Globus pallidus (tissue), 1 donor: ENCODE results near the gene GLYATL2.

Source experiments
- DNase-seq: peaks from one replicate; pipeline ENCODE4 v3.0.0-alpha.2; 2015; ENCODE audit warnings: low spot score

The GLYATL2 gene

GRCh38 chr11:58844361-58845005 lies at the start of gene GLYATL2:
Gene GLYATL2 (minus strand): TSS chr11:58844704. CDS start chr11:58839612, 5,092 bp downstream.
- DNase-seq, result no peak

DNA sequence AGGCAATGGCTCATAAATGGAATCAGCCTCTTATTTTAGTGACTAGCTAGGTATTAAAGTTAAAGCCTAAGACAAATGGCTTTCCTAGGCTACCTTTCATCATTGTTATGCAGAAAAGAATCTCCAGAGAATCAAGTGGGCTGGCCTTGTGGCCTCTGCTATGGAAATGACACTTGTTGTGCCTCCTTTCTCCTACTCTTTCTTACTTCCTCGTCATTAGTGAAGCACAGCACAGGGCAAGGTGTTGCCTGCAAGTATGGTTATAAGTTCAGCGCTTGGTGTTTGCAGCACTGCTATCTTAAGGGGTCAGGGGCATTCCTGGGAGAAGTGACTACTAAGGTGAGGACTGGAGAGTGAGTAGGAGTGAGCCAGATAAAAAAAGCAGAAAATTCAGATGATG lies 49.4 kb upstream of the GLYATL2 start:
- no peak for DNase-seq

- DNase-seq, result no peak
Observed at GRCh38 chr11:58888579-58888978, 44.1 kb upstream of the GLYATL2 start.

GRCh38 chr11:58887452-58887851 lies 42.9 kb upstream of the GLYATL2 start:
- no peak for DNase-seq

- DNase-seq, result no peak
Observed at GRCh38 chr11:58880625-58881024, 36.1 kb upstream of the GLYATL2 start.

DNA sequence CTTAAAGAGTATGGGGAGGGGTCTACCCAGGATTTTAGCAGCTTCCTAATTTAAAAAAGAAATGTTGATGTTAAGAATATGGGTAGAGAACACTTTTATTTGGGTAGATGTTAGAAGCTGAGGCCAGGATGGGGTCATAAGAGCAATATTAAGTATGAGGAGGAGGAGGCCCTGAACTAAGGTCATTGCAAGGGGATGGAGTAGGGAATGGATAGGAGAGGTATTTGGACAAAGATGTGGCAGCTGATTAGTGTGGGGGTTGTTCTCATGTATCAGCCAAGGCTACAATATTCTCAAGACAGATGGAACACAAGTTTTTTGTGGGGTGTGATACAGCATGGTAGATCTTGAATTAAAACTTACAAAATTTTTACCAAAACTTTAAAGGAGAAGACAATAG lies 35.7 kb upstream of the GLYATL2 start:
- no peak for DNase-seq

DNA sequence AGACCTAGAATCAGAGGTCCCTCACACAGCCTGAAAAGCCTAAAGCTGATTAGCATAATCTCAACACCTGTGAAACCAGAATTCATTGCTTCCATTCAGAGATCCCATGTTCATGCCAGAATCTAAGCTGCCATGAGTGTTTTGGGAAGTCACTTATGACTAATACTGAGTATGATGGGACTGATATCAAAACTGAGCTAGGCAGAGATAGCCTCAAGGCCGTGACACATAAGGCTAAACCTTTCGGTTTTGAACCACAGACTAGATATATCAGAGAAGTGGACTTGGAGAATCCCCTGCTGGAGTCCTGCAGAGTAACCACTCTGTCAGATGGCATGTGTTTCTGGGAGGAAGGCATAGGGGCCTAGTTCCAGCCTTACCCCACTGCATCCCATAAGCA lies 23.1 kb upstream of the GLYATL2 start:
- no peak for DNase-seq

DNA sequence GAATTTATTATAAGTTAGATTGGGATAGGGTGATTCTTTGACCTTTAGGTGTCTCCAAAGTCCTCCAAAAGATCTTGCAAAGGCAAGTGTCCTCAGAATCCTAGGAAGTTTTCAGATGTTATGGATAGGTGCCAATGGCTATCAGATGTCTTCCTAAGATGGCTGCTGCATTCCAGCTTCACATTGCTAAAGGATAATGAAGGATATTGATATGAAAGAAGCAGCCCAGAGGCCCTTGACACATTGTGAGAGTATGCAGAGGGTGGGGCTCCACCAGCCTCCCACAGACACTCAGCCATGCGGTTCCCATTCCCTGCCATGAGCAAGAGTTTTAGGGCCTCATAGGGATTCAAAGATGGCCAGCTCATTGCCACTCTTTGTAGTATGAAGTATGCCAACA lies 22.3 kb upstream of the GLYATL2 start:
- DNase-seq, result no peak

GRCh38 chr11:58864335-58864734 lies 19.8 kb upstream of the GLYATL2 start:
- no peak for DNase-seq

DNA sequence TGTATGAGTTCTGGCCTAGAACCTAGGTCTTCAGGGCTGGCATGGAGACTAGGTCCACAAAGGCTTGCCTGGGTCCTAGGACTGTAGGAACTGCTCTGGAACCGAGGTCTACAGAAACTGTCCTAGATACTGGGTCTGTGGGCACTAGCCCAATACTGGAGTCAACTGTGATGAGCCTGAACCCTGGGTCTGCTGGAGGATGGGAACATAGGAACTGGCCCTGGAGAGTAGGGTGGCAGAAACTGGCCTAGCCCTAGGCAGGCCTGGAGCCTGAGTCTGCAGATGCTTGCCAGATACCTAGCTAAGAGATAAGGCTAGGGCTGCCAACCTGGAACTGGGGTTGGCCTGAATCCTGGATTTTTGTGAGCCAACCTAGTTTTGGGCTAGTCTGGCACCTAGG lies 19.2 kb upstream of the GLYATL2 start:
- DNase-seq, result no peak

- DNase-seq, result no peak
Observed at GRCh38 chr11:58861533-58861932, 17.0 kb upstream of the GLYATL2 start.

DNA sequence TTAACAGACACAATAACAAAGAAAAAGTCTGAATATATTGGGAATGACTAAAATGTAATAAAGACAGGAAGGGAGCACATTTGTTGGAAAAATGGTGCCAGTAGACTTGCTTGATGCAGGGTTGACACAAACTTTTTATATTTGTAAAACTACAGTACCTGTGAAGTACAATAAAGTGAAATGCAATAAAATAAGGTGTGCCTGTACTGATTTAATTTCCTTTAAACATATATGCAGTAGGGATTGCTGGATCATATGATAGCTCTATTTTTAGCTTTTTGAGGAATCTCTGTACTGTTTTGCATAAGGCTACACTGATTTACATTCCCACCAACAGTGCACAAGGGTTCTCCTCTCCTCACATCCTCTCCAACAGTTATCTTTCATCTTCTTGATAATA lies 12.3 kb upstream of the GLYATL2 start:
- no peak for DNase-seq

GRCh38 chr11:58845386-58845785 lies 882 bp upstream of the GLYATL2 start:
- DNase-seq, result no peak

GRCh38 chr11:58837707-58838388 lies 6.7 kb downstream of the GLYATL2 start:
- no peak for DNase-seq

- DNase-seq, result no peak
Observed at GRCh38 chr11:58832056-58832645, 12.4 kb downstream of the GLYATL2 start.

DNA sequence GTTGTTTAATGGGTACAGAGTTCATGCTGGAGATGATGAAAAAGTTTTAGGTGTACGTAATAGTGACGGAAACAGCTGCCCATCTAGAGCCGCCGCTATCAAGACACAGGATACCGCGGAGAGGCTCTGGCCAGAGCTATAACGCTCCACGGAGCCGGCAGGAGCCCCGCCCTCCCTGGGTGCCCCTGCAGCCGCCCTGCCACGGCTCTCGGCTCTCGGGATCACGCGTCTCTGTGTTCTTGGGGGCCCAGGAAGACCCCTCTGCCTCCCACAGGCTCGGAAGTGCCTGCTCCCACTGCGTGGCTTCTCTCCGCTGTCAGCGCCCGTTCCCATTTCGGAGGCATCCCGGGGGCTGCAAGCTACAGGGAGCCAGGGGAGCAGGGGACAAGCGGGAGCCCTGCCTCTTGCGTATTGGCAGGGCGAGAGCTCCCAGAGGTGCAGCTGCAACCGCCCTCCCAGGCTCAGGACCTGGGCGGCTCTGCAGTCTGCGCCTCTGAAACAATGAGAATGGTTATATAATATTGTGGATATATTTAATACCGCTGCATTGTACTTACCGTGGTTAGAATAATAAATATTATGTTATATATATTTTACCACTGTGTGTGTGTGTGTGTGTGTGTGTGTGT lies 13.7 kb downstream of the GLYATL2 start:
- DNase-seq, result no peak

GRCh38 chr11:58829786-58830185 lies 14.7 kb downstream of the GLYATL2 start:
- DNase-seq, result no peak

- DNase-seq, result no peak
Observed at GRCh38 chr11:58813693-58814092, 30.8 kb downstream of the GLYATL2 start.

DNA sequence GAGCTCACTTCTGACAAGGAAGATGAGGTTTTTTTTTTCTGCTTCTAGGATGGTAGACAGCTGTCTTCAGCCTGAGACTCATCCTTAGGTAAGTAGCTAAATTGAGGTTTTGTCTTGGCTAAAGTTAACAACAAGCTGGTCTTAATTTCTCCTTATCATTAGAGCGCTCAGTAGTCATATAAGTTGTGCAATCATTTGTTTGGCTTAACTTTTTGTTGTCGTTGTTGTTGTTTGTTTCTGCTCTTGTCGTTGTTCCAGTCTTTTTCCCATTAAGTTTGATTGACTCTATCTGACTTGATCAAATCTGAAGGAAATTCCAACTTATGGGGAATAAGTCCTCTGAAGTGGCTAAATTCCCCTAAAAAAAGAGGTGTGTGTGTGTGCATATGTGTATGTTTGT lies 33.0 kb downstream of the GLYATL2 start:
- DNase-seq, result no peak

DNA sequence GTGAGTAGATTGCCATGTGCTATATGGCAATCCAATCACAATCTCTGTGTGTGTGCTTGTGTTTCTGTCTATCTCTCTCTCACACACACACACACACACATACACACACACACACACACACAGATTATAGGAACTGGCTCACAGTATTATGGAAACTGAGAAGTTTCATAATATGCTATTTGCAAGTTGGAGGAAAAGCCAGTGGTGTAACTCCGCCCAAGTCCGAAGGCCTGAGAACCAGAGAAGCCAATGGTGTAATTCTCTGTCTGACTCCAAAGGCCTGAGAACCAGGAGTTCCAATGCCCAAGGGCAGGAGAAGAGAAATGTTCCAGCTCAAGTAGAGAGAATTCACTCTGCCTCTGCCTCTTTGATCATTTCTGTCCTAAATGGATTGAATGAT lies 37.2 kb downstream of the GLYATL2 start:
- no peak for DNase-seq

GRCh38 chr11:58805065-58805464 lies 39.4 kb downstream of the GLYATL2 start:
- no peak for DNase-seq

- DNase-seq, result no peak
Observed at GRCh38 chr11:58801974-58802545, 42.4 kb downstream of the GLYATL2 start.

DNA sequence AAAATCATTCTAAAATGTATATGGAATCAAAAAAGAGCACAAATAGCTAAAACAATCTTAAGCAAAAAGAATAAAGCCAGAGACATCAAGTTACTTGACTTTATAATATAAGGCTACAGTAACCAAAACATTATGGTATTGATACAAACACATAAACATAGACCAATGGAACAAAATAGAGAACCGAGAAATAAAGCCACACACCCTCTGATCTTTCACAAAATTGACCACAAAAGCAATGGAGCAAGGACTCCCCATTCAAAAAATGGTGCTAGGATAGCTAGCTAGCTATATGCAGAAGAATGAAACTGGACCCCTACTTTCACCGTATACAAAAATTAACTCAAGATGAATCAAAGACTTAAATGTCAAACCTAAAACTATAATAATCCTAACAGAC lies 43.2 kb downstream of the GLYATL2 start:
- DNase-seq, result no peak
